C4-2B (cell line): ENCODE data around the gene RASL10B.

Experiments
- ZFX ChIP-seq: fragments of 450-650 bp; IDR thresholded peaks from 2 replicates; pipeline ENCODE4 v1.6.1; 2017
- TF ChIP-seq, protein P1 (sequence below): fragments of 450-650 bp; conservative IDR thresholded peaks from 2 replicates; pipeline ENCODE4 v1.5.1; 2017; ENCODE audit warnings: mild to moderate bottlenecking

DNA sequence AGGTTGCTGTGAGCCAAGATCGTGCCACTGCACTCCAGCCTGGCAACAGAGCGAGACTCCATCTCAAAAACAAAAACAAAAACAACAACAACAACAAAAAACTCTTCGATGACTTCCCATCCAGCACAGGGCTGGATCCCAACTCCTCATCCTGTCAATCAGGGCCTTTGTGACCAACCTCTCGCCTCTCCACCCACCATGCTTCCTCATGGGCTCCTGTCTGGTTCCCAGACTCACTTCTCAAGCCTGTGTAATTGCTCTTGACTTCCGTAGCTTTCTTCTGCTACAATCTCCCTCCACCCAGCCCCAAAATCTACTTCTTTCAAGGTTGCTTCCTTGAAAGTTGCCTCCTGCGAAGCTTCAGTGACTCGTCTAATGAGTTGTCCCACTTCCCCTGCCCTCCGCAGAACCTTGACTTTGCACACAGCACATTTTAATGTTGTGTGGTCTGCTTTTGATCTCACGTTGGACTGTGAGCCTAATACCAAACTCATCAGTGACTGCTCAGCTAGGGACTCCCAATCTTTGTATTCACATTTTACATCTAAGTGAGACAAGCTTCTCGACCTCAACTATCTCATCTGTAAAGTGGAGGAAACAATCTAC is 936 bp upstream of the RASL10B start:
- TF ChIP-seq, protein P1, sequence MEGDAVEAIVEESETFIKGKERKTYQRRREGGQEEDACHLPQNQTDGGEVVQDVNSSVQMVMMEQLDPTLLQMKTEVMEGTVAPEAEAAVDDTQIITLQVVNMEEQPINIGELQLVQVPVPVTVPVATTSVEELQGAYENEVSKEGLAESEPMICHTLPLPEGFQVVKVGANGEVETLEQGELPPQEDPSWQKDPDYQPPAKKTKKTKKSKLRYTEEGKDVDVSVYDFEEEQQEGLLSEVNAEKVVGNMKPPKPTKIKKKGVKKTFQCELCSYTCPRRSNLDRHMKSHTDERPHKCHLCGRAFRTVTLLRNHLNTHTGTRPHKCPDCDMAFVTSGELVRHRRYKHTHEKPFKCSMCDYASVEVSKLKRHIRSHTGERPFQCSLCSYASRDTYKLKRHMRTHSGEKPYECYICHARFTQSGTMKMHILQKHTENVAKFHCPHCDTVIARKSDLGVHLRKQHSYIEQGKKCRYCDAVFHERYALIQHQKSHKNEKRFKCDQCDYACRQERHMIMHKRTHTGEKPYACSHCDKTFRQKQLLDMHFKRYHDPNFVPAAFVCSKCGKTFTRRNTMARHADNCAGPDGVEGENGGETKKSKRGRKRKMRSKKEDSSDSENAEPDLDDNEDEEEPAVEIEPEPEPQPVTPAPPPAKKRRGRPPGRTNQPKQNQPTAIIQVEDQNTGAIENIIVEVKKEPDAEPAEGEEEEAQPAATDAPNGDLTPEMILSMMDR, result no peak
- no peak for TF ChIP-seq ZFX
